Vagina (tissue), 2 donors: ENCODE measurements around the gene CELA2A. TPM values are rescaled to one million over a fixed set of nuclear protein-coding genes. Genes with fewer than 3 reads are reported as not detected.
"Not testable (repeated sequence)": the region's sequence is repeated elsewhere in the genome, so short reads cannot be mapped to it uniquely, and the experiment has no call there.

Experiments
- DNase-seq, 2 donors: peaks; one replicate each; pipeline ENCODE4 v3.0.0-alpha.2; 2017; ENCODE audit errors: extremely low spot score in 2 of 2
- H3K27ac ChIP-seq: fragments of 200-600 bp; sonication (generic); one replicate; pipeline ENCODE4 v1.5.1; 2019
- H3K27me3 ChIP-seq: fragments of 200-600 bp; sonication (generic); one replicate; pipeline ENCODE4 v1.5.1; 2019
- H3K36me3 ChIP-seq, 2 donors: fragments of 200-600 bp; sonication (generic); one replicate each; pipeline ENCODE4 v1.5.1; 2017 to 2019
- H3K4me1 ChIP-seq: fragments of 200-600 bp; sonication (generic); one replicate; pipeline ENCODE4 v1.5.1; 2019
- H3K4me3 ChIP-seq, 2 donors: fragments of 200-600 bp; sonication (generic); 1 replicate in 1 of 2; 2 replicates in 1 of 2; pipeline ENCODE4 v1.5.1; 2016 to 2019
- H3K9me3 ChIP-seq: fragments of 200-600 bp; sonication (generic); one replicate; pipeline ENCODE4 v1.5.1; 2019
- POLR2A ChIP-seq, 2 donors: fragments of 450-650 bp; IDR thresholded peaks; one replicate each; pipeline ENCODE4 v1.6.1; 2017; ENCODE audit warnings: antibody characterized with exemption in 2 of 2, mild to moderate bottlenecking in 2 of 2, moderate library complexity in 2 of 2
- POLR2AphosphoS5 ChIP-seq, 2 donors: sonication (generic); formaldehyde crosslinking; IDR thresholded peaks; one replicate each; pipeline ENCODE4 v1.9.0; 2017; ENCODE audit warnings: antibody characterized with exemption in 2 of 2, mild to moderate bottlenecking in 2 of 2, low read depth in 1 of 2; ENCODE audit not compliant: insufficient read depth in 1 of 2
- intact Hi-C: fragments of 100-400 bp; cut with DNase I; formaldehyde crosslinking; loops from one replicate; pipeline ENCODE4 v1.15.1; 2023
- total RNA-seq: library from RNA; depleted of rRNA; stranded (reverse); fragments of >200 nt; gene quantifications from one replicate; pipeline ENCODE4 v1.2.3, GENCODE V29; 2016
- TF ChIP-seq, protein P1 (sequence below), 3 experiments: fragments of 450-650 bp in 2 of 3; fragments of 200-600 bp in 1 of 3; sonication (generic) in 1 of 3; IDR thresholded peaks; one replicate each; pipeline ENCODE4 v1.5.1; 2017 to 2019; ENCODE audit warnings: antibody characterized with exemption in 3 of 3, mild to moderate bottlenecking in 2 of 3, moderate library complexity in 2 of 3

CELA2A gene
- total RNA-seq, 1 donor from 2014 or later = not detected

DNA sequence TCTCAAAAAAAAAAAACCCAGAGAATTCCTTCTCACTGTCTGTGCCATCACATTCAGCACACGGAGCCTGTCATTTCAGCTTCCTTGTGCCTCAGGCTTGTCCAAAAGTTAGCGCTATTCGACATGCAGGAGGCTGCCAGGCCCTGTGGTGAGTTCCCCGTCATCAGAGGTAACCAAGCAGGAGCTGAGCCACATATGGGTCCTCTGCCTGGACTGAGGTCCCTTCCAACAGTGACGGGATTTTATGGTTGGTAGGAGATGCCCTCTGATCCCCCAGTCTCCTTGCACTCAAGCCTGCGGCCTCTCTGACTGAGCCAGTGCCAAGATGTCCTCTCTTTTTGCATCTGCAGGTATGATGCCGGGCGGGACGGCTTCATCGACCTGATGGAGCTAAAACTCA, 31.0 kb upstream of the CELA2A start:
- TF ChIP-seq, protein P1, sequence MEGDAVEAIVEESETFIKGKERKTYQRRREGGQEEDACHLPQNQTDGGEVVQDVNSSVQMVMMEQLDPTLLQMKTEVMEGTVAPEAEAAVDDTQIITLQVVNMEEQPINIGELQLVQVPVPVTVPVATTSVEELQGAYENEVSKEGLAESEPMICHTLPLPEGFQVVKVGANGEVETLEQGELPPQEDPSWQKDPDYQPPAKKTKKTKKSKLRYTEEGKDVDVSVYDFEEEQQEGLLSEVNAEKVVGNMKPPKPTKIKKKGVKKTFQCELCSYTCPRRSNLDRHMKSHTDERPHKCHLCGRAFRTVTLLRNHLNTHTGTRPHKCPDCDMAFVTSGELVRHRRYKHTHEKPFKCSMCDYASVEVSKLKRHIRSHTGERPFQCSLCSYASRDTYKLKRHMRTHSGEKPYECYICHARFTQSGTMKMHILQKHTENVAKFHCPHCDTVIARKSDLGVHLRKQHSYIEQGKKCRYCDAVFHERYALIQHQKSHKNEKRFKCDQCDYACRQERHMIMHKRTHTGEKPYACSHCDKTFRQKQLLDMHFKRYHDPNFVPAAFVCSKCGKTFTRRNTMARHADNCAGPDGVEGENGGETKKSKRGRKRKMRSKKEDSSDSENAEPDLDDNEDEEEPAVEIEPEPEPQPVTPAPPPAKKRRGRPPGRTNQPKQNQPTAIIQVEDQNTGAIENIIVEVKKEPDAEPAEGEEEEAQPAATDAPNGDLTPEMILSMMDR (IDR thresholded peaks at IDR 0.05) = no peak
- TF ChIP-seq POLR2A (IDR thresholded peaks at IDR 0.05) = no peak
- TF ChIP-seq POLR2AphosphoS5 (IDR thresholded peaks at IDR 0.05; ENCODE audit: insufficient read depth in 1 of 2, low read depth in 1 of 2) = no peak
- H3K27ac ChIP-seq = no peak overlapping the region
- no peak for DNase-seq
- peaks cover 23% of the 10 kb centered on the region for H3K4me1 ChIP-seq
- H3K27me3 ChIP-seq = no peaks in the 10 kb centered on the region
- H3K4me3 ChIP-seq = no peak overlapping the region
- peaks cover 0 to 4% of the 10 kb centered on the region in 2 donors for H3K36me3 ChIP-seq
- intact Hi-C loops = no loop called here
- no peaks in the 10 kb centered on the region for H3K9me3 ChIP-seq

DNA sequence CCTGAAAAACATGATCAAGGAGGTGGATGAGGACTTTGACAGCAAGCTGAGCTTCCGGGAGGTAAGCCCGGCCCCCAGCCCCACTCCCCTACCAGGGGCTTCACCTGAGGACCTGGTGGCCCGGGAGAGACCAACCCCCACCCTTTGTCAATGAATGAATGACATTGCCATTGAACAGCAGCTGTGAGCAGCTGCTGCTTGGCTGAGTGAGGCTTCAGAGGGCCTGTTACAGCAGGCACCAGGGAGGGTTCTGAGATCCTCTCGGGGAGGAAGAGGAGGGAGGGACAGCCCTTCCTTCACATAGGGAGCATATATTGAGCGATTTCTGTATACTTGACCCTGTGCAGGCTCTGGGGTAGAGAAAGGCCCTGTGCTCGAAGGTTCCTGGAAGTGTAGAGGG, 30.6 kb upstream of the CELA2A start:
- Histone ChIP-seq H3K4me1 (peaks cover 23% of the 10 kb centered on the region), H3K9me3 (no peaks in the 10 kb centered on the region), H3K4me3 (no peak overlapping the region), H3K27me3 (no peaks in the 10 kb centered on the region), H3K36me3 (peaks cover 0 to 4% of the 10 kb centered on the region in 2 donors), H3K27ac (peak overlapping the region; percentile 50)
- TF ChIP-seq, protein P1 (IDR thresholded peaks at IDR 0.05) = no peak
- TF ChIP-seq POLR2A (IDR thresholded peaks at IDR 0.05) = no peak
- intact Hi-C loops = no loop called here
- DNase-seq = no peak

DNA sequence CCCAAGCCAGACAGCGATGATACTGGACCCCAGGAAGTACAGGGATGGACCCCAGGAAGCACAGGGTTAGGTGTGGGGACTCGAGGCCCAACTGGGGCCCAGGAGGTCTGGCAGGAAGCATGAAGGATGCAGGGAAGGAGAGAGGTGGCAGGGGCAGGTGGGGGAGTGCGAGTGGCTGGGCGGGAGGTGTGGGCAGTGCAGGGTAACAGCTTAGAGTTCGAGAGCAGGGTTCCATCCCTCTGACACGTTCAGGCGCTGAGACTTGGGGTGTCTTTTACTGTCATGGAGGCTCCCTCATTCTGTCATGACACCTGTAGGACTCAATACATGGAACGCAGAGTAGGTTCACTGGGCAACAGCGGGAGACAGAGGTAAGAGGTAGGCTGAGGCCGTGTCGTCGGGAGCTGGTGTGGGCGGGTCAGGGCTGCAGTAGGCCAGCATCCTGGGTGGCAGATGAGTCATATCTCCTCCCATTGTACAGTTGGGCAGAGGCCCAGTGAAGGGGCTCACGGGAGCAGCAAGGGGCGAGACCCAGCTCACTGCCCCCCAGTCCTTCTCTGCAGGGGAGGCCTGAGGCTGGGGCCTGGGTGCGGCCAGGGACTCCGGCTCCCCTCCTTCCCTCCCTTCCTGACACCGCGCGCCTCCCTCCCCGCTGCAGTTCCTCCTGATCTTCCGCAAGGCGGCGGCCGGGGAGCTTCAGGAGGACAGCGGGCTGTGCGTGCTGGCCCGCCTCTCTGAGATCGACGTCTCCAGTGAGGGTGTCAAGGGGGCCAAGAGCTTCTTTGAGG, 29.8 kb upstream of the CELA2A start:
- no peaks in the 10 kb centered on the region for H3K27me3 ChIP-seq
- H3K9me3 ChIP-seq = no peaks in the 10 kb centered on the region
- intact Hi-C loops = no loop called here
- no peak for DNase-seq
- H3K27ac ChIP-seq = peak overlapping the region; percentile 50
- H3K36me3 ChIP-seq = peaks cover 0 to 4% of the 10 kb centered on the region in 2 donors
- no peak for TF ChIP-seq POLR2A (IDR thresholded peaks at IDR 0.05)
- TF ChIP-seq POLR2AphosphoS5 (IDR thresholded peaks at IDR 0.05; ENCODE audit: insufficient read depth in 1 of 2, low read depth in 1 of 2) = peak in 1 of 2 donors; percentile 54
- TF ChIP-seq, protein P1 (IDR thresholded peaks at IDR 0.05) = peak in 2 of 3 experiments; percentile 20 to 57
- peak overlapping the region in 1 of 2 donors; percentile 10 for H3K4me3 ChIP-seq
- H3K4me1 ChIP-seq = peaks cover 23% of the 10 kb centered on the region

DNA sequence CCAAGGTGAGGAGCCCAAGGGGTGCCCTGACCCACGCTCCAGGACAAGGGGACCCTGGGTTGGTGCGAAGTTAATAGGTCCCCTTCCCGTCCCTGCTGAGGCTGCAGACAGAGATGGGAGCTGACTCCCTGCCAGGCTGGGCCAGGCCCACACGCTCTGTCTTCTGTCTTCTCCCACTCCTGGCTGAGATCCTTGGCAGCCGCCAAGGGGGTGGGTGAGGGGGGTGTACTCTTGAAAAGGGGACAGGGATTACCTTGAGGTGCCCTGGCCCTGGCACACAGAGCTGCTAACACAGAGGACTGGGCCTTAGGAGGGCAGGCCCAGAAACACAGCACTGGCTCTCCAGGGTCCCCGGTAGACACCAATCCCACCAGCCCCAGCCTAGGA, 29.3 kb upstream of the CELA2A start:
- no peaks in the 10 kb centered on the region for H3K9me3 ChIP-seq
- TF ChIP-seq, protein P1 (IDR thresholded peaks at IDR 0.05) = no peak
- TF ChIP-seq POLR2AphosphoS5 (IDR thresholded peaks at IDR 0.05; ENCODE audit: insufficient read depth in 1 of 2, low read depth in 1 of 2) = peak in 1 of 2 donors; percentile 9
- intact Hi-C loops = no loop called here
- peaks cover 0 to 4% of the 10 kb centered on the region in 2 donors for H3K36me3 ChIP-seq
- peak overlapping the region; percentile 50 for H3K27ac ChIP-seq
- no peaks in the 10 kb centered on the region for H3K27me3 ChIP-seq
- H3K4me3 ChIP-seq = peak overlapping the region in 1 of 2 donors; percentile 10
- peaks cover 23% of the 10 kb centered on the region for H3K4me1 ChIP-seq
- DNase-seq = no peak

DNA sequence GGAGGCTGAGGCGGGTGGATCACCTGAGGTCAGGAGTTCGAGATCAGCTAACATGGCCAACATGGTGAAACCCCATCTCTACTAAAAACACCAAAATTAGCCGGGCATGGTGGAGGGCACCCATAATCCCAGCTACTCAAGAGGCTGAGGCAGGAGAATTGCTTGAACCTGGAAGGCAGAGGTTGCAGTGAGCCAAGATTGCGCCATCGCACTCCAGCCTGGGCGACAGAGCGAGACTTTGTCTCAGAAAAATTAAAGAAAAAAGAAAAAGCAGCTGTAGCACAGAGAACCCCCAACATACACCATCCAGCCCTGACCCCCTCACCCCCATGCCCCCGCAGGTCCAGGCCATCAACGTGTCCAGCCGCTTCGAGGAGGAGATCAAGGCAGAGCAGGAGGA, 28.3 kb upstream of the CELA2A start:
- H3K9me3 ChIP-seq, H3K4me3 ChIP-seq, H3K27ac ChIP-seq, H3K36me3 ChIP-seq, H3K27me3 ChIP-seq, DNase-seq: not testable (repeated sequence)
- peaks cover 23% of the 10 kb centered on the region for H3K4me1 ChIP-seq
- intact Hi-C loops = loop anchor here (2.0 kb wide), 1 partner anchor 103 kb away; no protein-coding TSS in a partner anchor
